HepG2 (cell line): ENCODE results near the gene HSPA1A. TPM values are rescaled to one million over a fixed set of nuclear protein-coding genes. Genes with fewer than 3 reads are reported as not detected.
A peak's percentile ranks its signal among the peaks of the same experiment; 100 is the strongest.

Experiments used
- CCDC6 ChIP-seq: sonication (generic); formaldehyde crosslinking; IDR thresholded peaks from 2 replicates; pipeline ENCODE4 v1.8.1; 2022; ENCODE audit warnings: mild to moderate bottlenecking, missing genetic modification reagents, moderate library complexity
- HBP1 ChIP-seq: IDR thresholded peaks from 2 replicates; pipeline ENCODE4 v1.6.1; 2016; ENCODE audit warnings: low read depth, control low read depth
- HMG20A ChIP-seq: IDR thresholded peaks from 2 replicates; pipeline ENCODE4 v1.6.1; 2016; ENCODE audit warnings: borderline replicate concordance
- MEIS1 ChIP-seq: sonication (generic); formaldehyde crosslinking; IDR thresholded peaks from 2 replicates; pipeline ENCODE4 v1.9.0; 2021; ENCODE audit warnings: mild to moderate bottlenecking, missing genetic modification reagents, moderate library complexity, borderline replicate concordance
- RBAK ChIP-seq: sonication (generic); formaldehyde crosslinking; IDR thresholded peaks from 2 replicates; pipeline ENCODE4 v1.5.1; 2020; ENCODE audit warnings: mild to moderate bottlenecking, missing genetic modification reagents
- RCOR2 ChIP-seq: IDR thresholded peaks from 2 replicates; pipeline ENCODE4 v1.6.1; 2016; ENCODE audit warnings: missing biosample characterization, missing genetic modification reagents
- ZBTB26 ChIP-seq: IDR thresholded peaks from 2 replicates; pipeline ENCODE4 v1.6.1; 2016; ENCODE audit warnings: missing compliant biosample characterization, missing genetic modification reagents, borderline replicate concordance
- ZNF446 ChIP-seq: sonication (generic); formaldehyde crosslinking; IDR thresholded peaks from 2 replicates; pipeline ENCODE4 v1.5.0; 2020; ENCODE audit warnings: mild to moderate bottlenecking, missing genetic modification reagents
- ZNF782 ChIP-seq: sonication (generic); formaldehyde crosslinking; IDR thresholded peaks from 2 replicates; pipeline ENCODE4 v1.4.0; 2020; ENCODE audit warnings: missing genetic modification reagents, mild to moderate bottlenecking, borderline replicate concordance
- ZNF816 ChIP-seq: sonication (generic); formaldehyde crosslinking; IDR thresholded peaks from 2 replicates; pipeline ENCODE4 v1.8.0; 2022; ENCODE audit warnings: missing genetic modification reagents, mild to moderate bottlenecking, borderline replicate concordance
- polyA plus RNA-seq, 8 experiments: library from polyadenylated mRNA; depleted of rRNA in 3 of 8; stranded (reverse) in 7 of 8; unstranded in 1 of 8; fragments of >200 nt; fragmentation: Illumina TruSeq in 4 of 8; extraction: Trizol in 4 of 8; gene quantifications; 2 replicates each; pipeline versions ENCODE4 v1.2.1 to v1.2.3, GENCODE V29; 2011 to 2016; ENCODE audit warnings: low read depth in 4 of 8, missing spikeins in 1 of 8, mixed read lengths in 1 of 8; ENCODE audit not compliant: insufficient read depth in 1 of 8
- total RNA-seq, 5 experiments: library from RNA; depleted of rRNA; stranded (reverse); fragments of >200 nt; fragmentation: Illumina TruSeq; extraction: Trizol; gene quantifications; 2 replicates each; pipeline ENCODE4 v1.2.3, GENCODE V29; 2016; ENCODE audit warnings: low read depth in 1 of 5
- TF ChIP-seq, protein P1 (sequence below): sonication (generic); formaldehyde crosslinking; IDR thresholded peaks from 2 replicates; pipeline ENCODE4 v1.5.0; 2020; ENCODE audit warnings: mild to moderate bottlenecking, missing genetic modification reagents, borderline replicate concordance
- TF ChIP-seq, protein P2 (sequence below): sonication (generic); formaldehyde crosslinking; IDR thresholded peaks from 2 replicates; pipeline ENCODE4 v1.4.0; 2020; ENCODE audit warnings: low read depth, missing genetic modification reagents

Gene HSPA1A
- total and polyA plus RNA-seq, 2 of the 13 experiments (the other 11 are each of a cell fraction or from before 2014, with no cell fraction given), result 44.5 to 85.0 TPM

DNA sequence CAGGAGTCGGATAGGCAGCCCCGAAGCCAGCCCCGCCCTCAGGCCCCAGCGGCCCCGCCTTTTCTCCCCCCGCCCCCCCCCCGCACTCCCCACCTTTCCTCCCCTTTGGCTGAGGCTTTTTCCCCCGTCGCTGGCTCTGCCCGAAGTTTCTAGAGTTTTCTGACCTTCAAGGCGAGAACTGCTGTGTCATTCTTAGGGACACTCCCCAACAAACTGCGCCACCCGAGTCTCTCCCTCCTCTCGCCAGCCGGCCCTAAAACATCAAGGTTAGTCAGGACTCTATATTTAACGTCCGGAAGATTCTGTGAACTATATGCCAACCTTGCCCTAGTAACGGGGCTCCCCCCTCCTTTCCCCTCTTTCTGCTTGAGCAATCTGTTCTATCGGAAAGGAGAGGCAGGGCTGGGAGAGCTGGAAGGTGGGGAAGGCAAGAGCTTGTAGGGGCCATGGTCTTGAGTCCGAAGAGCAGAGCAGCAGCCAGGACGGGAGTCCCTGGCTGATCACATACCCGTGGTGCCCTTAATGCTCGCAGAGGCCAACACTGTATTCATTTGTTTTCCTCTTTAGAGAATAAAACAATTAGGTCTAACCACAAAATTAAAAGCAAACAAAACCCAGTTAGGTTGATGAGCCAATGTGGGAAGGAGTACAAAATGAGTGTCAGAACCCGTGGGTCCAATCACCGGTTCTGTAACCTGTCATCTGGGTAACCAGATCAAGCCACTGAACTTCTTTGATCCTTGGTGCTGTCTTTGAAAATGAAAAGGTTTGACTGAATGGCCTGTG is 6.9 kb downstream of the HSPA1A start (continued):
- TF ChIP-seq, protein P1, sequence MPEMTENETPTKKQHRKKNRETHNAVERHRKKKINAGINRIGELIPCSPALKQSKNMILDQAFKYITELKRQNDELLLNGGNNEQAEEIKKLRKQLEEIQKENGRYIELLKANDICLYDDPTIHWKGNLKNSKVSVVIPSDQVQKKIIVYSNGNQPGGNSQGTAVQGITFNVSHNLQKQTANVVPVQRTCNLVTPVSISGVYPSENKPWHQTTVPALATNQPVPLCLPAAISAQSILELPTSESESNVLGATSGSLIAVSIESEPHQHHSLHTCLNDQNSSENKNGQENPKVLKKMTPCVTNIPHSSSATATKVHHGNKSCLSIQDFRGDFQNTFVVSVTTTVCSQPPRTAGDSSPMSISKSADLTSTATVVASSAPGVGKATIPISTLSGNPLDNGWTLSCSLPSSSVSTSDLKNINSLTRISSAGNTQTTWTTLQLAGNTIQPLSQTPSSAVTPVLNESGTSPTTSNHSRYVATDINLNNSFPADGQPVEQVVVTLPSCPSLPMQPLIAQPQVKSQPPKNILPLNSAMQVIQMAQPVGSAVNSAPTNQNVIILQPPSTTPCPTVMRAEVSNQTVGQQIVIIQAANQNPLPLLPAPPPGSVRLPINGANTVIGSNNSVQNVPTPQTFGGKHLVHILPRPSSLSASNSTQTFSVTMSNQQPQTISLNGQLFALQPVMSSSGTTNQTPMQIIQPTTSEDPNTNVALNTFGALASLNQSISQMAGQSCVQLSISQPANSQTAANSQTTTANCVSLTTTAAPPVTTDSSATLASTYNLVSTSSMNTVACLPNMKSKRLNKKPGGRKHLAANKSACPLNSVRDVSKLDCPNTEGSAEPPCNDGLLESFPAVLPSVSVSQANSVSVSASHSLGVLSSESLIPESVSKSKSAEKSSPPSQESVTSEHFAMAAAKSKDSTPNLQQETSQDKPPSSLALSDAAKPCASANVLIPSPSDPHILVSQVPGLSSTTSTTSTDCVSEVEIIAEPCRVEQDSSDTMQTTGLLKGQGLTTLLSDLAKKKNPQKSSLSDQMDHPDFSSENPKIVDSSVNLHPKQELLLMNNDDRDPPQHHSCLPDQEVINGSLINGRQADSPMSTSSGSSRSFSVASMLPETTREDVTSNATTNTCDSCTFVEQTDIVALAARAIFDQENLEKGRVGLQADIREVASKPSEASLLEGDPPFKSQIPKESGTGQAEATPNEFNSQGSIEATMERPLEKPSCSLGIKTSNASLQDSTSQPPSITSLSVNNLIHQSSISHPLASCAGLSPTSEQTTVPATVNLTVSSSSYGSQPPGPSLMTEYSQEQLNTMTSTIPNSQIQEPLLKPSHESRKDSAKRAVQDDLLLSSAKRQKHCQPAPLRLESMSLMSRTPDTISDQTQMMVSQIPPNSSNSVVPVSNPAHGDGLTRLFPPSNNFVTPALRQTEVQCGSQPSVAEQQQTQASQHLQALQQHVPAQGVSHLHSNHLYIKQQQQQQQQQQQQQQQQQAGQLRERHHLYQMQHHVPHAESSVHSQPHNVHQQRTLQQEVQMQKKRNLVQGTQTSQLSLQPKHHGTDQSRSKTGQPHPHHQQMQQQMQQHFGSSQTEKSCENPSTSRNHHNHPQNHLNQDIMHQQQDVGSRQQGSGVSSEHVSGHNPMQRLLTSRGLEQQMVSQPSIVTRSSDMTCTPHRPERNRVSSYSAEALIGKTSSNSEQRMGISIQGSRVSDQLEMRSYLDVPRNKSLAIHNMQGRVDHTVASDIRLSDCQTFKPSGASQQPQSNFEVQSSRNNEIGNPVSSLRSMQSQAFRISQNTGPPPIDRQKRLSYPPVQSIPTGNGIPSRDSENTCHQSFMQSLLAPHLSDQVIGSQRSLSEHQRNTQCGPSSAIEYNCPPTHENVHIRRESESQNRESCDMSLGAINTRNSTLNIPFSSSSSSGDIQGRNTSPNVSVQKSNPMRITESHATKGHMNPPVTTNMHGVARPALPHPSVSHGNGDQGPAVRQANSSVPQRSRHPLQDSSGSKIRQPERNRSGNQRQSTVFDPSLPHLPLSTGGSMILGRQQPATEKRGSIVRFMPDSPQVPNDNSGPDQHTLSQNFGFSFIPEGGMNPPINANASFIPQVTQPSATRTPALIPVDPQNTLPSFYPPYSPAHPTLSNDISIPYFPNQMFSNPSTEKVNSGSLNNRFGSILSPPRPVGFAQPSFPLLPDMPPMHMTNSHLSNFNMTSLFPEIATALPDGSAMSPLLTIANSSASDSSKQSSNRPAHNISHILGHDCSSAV, result no peak
- TF ChIP-seq ZNF782 (no peak), HMG20A (CRISPR knock-in tag) (no peak), RCOR2 (no peak), ZBTB26 (CRISPR knock-in tag) (no peak), MEIS1 (CRISPR knock-in tag) (no peak), RBAK (CRISPR knock-in tag) (no peak), ZNF446 (no peak), ZNF816 (CRISPR knock-in tag) (peak; percentile 69), HBP1 (CRISPR knock-in tag) (no peak), CCDC6 (CRISPR knock-in tag) (no peak)
- TF ChIP-seq, protein P2, sequence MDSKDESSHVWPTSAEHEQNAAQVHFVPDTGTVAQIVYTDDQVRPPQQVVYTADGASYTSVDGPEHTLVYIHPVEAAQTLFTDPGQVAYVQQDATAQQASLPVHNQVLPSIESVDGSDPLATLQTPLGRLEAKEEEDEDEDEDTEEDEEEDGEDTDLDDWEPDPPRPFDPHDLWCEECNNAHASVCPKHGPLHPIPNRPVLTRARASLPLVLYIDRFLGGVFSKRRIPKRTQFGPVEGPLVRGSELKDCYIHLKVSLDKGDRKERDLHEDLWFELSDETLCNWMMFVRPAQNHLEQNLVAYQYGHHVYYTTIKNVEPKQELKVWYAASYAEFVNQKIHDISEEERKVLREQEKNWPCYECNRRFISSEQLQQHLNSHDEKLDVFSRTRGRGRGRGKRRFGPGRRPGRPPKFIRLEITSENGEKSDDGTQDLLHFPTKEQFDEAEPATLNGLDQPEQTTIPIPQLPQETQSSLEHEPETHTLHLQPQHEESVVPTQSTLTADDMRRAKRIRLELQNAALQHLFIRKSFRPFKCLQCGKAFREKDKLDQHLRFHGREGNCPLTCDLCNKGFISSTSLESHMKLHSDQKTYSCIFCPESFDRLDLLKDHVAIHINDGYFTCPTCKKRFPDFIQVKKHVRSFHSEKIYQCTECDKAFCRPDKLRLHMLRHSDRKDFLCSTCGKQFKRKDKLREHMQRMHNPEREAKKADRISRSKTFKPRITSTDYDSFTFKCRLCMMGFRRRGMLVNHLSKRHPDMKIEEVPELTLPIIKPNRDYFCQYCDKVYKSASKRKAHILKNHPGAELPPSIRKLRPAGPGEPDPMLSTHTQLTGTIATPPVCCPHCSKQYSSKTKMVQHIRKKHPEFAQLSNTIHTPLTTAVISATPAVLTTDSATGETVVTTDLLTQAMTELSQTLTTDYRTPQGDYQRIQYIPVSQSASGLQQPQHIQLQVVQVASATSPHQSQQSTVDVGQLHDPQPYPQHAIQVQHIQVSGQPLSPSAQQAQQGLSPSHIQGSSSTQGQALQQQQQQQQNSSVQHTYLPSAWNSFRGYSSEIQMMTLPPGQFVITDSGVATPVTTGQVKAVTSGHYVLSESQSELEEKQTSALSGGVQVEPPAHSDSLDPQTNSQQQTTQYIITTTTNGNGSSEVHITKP (CRISPR knock-in tag), result no peak
